HEK293 (cell line): ENCODE data around the gene MAP3K4.

Source experiments
- CTCF ChIA-PET: fragments of 350-600 bp; formaldehyde crosslinking; extraction: SDS; loops from one replicate; lab custom pipeline; 2021; ENCODE audit warnings: antibody characterized with exemption; lab: Yijun Ruan, JAX
- POLR2A ChIA-PET: fragments of 300-600 bp; formaldehyde crosslinking; extraction: SDS; loops from one replicate; lab custom pipeline; 2020; ENCODE audit warnings: antibody characterized with exemption, inconsistent platforms; lab: Yijun Ruan, JAX
- H3K27ac ChIP-seq: fragments of 200-500 bp; sonication (Bioruptor generic); 2 replicates; pipeline ENCODE4 v1.5.1; 2014; ENCODE audit warnings: low read depth, low read length, control low read depth, inconsistent platforms; ENCODE audit errors: extremely low read depth
- H3K36me3 ChIP-seq, 2 experiments: fragments of 200-500 bp in 1 of 2; sonication (Bioruptor generic) in 1 of 2; 1 replicate in 1 of 2; 2 replicates in 1 of 2; pipeline ENCODE4 v1.5.1; 2014 to 2017; ENCODE audit warnings: inconsistent platforms in 2 of 2, low read length in 2 of 2; ENCODE audit not compliant: control insufficient read depth in 2 of 2, insufficient read depth in 1 of 2
- H3K4me1 ChIP-seq: fragments of 200-500 bp; sonication (Bioruptor generic); 2 replicates; pipeline ENCODE4 v1.5.1; 2014; ENCODE audit warnings: mild to moderate bottlenecking, low read length, inconsistent platforms; ENCODE audit not compliant: control insufficient read depth, insufficient read depth
- H3K4me3 ChIP-seq: 2 replicates; pipeline ENCODE4 v1.5.1; 2011; ENCODE audit warnings: low read depth, mild to moderate bottlenecking, control low read depth, low read length, moderate library complexity
- H3K9me3 ChIP-seq: fragments of 200-500 bp; sonication (Bioruptor generic); 2 replicates; pipeline ENCODE4 v1.5.1; 2014; ENCODE audit warnings: low read depth, low read length, inconsistent platforms; ENCODE audit not compliant: control insufficient read depth, insufficient read depth
- MEIS1 ChIP-seq: sonication (generic); formaldehyde crosslinking; IDR thresholded peaks from 2 replicates; pipeline ENCODE4 v1.8.1; 2022; ENCODE audit warnings: missing genetic modification reagents, mild to moderate bottlenecking, borderline replicate concordance
- PATZ1 ChIP-seq: fragments of 450-650 bp; formaldehyde crosslinking; IDR thresholded peaks from 2 replicates; pipeline ENCODE4 v1.5.1; 2016; ENCODE audit warnings: missing biosample characterization, missing genetic modification characterization
- REST ChIP-seq: fragments of 450-650 bp; formaldehyde crosslinking; IDR thresholded peaks from 2 replicates; pipeline ENCODE4 v1.5.1; 2016; ENCODE audit warnings: missing biosample characterization, missing genetic modification characterization
- ZBTB48 ChIP-seq: fragments of 450-650 bp; formaldehyde crosslinking; IDR thresholded peaks from 2 replicates; pipeline ENCODE4 v1.5.1; 2016; ENCODE audit warnings: missing biosample characterization, missing genetic modification characterization
- ZBTB6 ChIP-seq: fragments of 450-650 bp; formaldehyde crosslinking; IDR thresholded peaks from 2 replicates; pipeline ENCODE4 v1.5.1; 2017; ENCODE audit warnings: missing biosample characterization, missing genetic modification characterization
- ZFP3 ChIP-seq: fragments of 450-650 bp; formaldehyde crosslinking; IDR thresholded peaks from 2 replicates; pipeline ENCODE4 v1.5.1; 2016; ENCODE audit warnings: low read depth, missing biosample characterization, missing genetic modification characterization
- ZNF112 ChIP-seq: fragments of 450-650 bp; formaldehyde crosslinking; IDR thresholded peaks from 2 replicates; pipeline ENCODE4 v1.5.0; 2017; ENCODE audit warnings: missing biosample characterization, missing genetic modification characterization
- ZNF157 ChIP-seq: fragments of 450-650 bp; formaldehyde crosslinking; IDR thresholded peaks from 2 replicates; pipeline ENCODE4 v1.5.1; 2016; ENCODE audit warnings: missing biosample characterization, missing genetic modification characterization
- ZNF18 ChIP-seq: fragments of 450-650 bp; formaldehyde crosslinking; IDR thresholded peaks from 2 replicates; pipeline ENCODE4 v1.5.1; 2016; ENCODE audit warnings: missing biosample characterization, missing genetic modification characterization
- ZNF248 ChIP-seq: fragments of 450-650 bp; formaldehyde crosslinking; IDR thresholded peaks from 2 replicates; pipeline ENCODE4 v1.5.1; 2017; ENCODE audit warnings: missing biosample characterization, missing genetic modification characterization
- ZNF350 ChIP-seq: fragments of 450-650 bp; formaldehyde crosslinking; IDR thresholded peaks from 2 replicates; pipeline ENCODE4 v1.5.0; 2017; ENCODE audit warnings: missing biosample characterization, mild to moderate bottlenecking, missing genetic modification characterization
- ZNF354C ChIP-seq: fragments of 450-650 bp; formaldehyde crosslinking; IDR thresholded peaks from 2 replicates; pipeline ENCODE4 v1.5.1; 2016; ENCODE audit warnings: missing biosample characterization, missing genetic modification characterization, low read depth, borderline replicate concordance
- ZNF449 ChIP-seq: fragments of 450-650 bp; formaldehyde crosslinking; IDR thresholded peaks from 2 replicates; pipeline ENCODE4 v1.5.1; 2017; ENCODE audit warnings: missing biosample characterization, mild to moderate bottlenecking, missing genetic modification characterization, moderate library complexity
- ZNF488 ChIP-seq: fragments of 450-650 bp; formaldehyde crosslinking; IDR thresholded peaks from 2 replicates; pipeline ENCODE4 v1.5.1; 2016; ENCODE audit warnings: missing biosample characterization, missing genetic modification characterization
- ZNF560 ChIP-seq: fragments of 450-650 bp; formaldehyde crosslinking; IDR thresholded peaks from 2 replicates; pipeline ENCODE4 v1.5.1; 2017; ENCODE audit warnings: missing biosample characterization, missing genetic modification characterization, borderline replicate concordance
- ZNF585B ChIP-seq: fragments of 450-650 bp; formaldehyde crosslinking; IDR thresholded peaks from 2 replicates; pipeline ENCODE4 v1.5.1; 2016; ENCODE audit warnings: missing biosample characterization, missing genetic modification characterization
- ZNF645 ChIP-seq: fragments of 450-650 bp; formaldehyde crosslinking; IDR thresholded peaks from 2 replicates; pipeline ENCODE4; 2016; ENCODE audit warnings: missing biosample characterization, missing genetic modification characterization
- ZNF777 ChIP-seq: fragments of 450-650 bp; formaldehyde crosslinking; IDR thresholded peaks from 2 replicates; pipeline ENCODE4 v1.5.1; 2017; ENCODE audit warnings: missing biosample characterization, missing genetic modification characterization, borderline replicate concordance
- ZSCAN30 ChIP-seq: fragments of 450-650 bp; IDR thresholded peaks from 2 replicates; pipeline ENCODE4 v1.5.1; 2018; ENCODE audit warnings: missing biosample characterization, mild to moderate bottlenecking, missing genetic modification characterization, moderate library complexity
- ZSCAN5A ChIP-seq: fragments of 450-650 bp; formaldehyde crosslinking; IDR thresholded peaks from 2 replicates; pipeline ENCODE4 v1.5.1; 2016; ENCODE audit warnings: missing biosample characterization, missing genetic modification characterization

Gene MAP3K4

GRCh38 chr6:161111261-161111660 lies 119.7 kb downstream of the MAP3K4 start:
- peaks cover 3 to 97% of the 10 kb centered on the region in 2 experiments for H3K36me3 ChIP-seq
- TF ChIP-seq ZNF585B: no peak
- TF ChIP-seq ZNF645 (tag by site-specific recombination): no peak
- TF ChIP-seq ZNF354C (tag by site-specific recombination): no peak
- TF ChIP-seq ZNF18 (tag by site-specific recombination): no peak
- no peak for TF ChIP-seq REST (tag by site-specific recombination)
- TF ChIP-seq ZBTB6 (tag by site-specific recombination): no peak
- TF ChIP-seq ZSCAN30 (tag by site-specific recombination): no peak
- no peak for TF ChIP-seq ZFP3
- no peak for TF ChIP-seq ZNF157 (tag by site-specific recombination)
- TF ChIP-seq ZNF449 (tag by site-specific recombination): no peak
- TF ChIP-seq ZNF777 (tag by site-specific recombination): no peak
- H3K4me3 ChIP-seq: no peak overlapping the region
- no peaks in the 10 kb centered on the region for H3K4me1 ChIP-seq
- no peak overlapping the region for H3K27ac ChIP-seq
- H3K9me3 ChIP-seq: no peaks in the 10 kb centered on the region
- ChIA-PET POLR2A (no interaction called here), CTCF (interaction anchor here (0.9 kb wide), 1 partner anchor 259 kb away, joined by 3 read pairs; no protein-coding TSS in a partner anchor)

GRCh38 chr6:161115468-161115867 lies 123.9 kb downstream of the MAP3K4 start:
- Histone ChIP-seq H3K36me3 (peaks cover 0 to 94% of the 10 kb centered on the region in 2 experiments; a peak in 2 of 3 replicates), H3K27ac (no peak overlapping the region), H3K4me3 (no peak overlapping the region), H3K4me1 (no peaks in the 10 kb centered on the region), H3K9me3 (no peaks in the 10 kb centered on the region)
- ChIA-PET CTCF (no interaction called here), POLR2A (no interaction called here)
- no peak for TF ChIP-seq ZNF350 (tag by site-specific recombination)
- no peak for TF ChIP-seq ZSCAN5A (tag by site-specific recombination)
- no peak for TF ChIP-seq ZNF248 (tag by site-specific recombination)
- no peak for TF ChIP-seq ZNF488 (tag by site-specific recombination)
- TF ChIP-seq ZNF560 (tag by site-specific recombination): no peak
- TF ChIP-seq ZBTB48 (tag by site-specific recombination): no peak
- no peak for TF ChIP-seq MEIS1 (CRISPR knock-in tag)
- no peak for TF ChIP-seq PATZ1 (tag by site-specific recombination)
- TF ChIP-seq ZNF112 (tag by site-specific recombination): no peak
